Measurements from ENCODE around the gene MCRIP2. TPM values are rescaled to one million over a fixed set of nuclear protein-coding genes. Genes with fewer than 3 reads are reported as not detected.

The MCRIP2 gene
- total and polyA plus RNA-seq, 2 experiments from 2014 or later: 64.3 to 67.7 TPM

DNA sequence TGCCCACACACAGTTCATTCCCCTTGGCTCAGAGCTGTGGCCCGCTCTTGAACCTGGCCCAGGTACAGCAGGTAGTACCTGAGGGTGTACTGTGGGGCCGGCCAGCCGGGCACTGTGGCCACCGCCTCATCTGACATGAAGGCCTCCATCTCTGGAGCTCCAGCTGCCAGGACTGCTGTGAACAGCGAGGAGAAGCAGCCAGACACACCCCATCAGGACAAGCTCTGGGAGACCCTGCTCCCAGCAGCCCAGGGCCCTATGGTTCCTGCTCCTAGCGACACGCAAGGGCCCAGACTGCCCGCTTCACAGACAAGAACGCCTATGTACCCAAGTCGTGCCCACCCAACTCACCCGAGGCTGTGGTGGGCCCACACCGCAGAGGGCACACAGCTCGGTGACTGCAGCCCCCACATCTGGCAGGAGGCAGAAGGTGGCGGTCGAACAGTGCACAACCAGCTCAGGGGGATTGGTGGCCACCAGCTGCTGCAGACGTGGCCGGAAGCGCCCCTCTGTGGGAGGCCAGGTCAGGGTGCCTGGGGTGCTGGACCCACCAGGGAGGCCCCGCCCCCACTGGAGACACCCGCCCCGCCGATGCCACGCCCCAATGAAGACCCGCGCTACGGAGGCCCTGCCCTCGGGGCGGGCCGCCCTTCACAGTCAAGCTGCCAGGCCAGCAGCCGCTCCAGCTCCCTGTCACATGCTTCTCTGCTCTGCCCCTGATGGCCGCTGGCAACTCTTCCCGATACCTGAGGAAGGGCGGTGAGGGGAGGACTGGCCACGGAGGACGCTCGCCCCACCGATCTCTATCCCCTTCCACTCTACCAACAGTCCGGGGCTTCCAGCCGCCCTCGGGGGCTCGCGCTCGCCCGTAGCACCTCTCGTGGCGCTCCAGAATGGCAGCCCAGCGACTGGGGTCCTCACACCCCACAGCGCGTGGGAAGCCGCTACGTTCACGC lies 37.5 kb downstream of the MCRIP2 start:
- H2AFZ ChIP-seq: 0 out of 2 replicates have a peak overlapping the region, but pooled peaks have one; percentile 59
- peak overlapping the region; percentile 83 for H3K4me2 ChIP-seq
- no peaks in the 10 kb centered on the region for H3K9me2 ChIP-seq (ENCODE audit: insufficient read depth)
- Mint-ChIP-seq H3K9me3 (no peaks in the 10 kb centered on the region; the same call in 1 of the 3 replicates), H3K36me3 (ENCODE audit: low read depth) (peaks cover 24% of the 10 kb centered on the region), H3K4me1 (peaks cover 32% of the 10 kb centered on the region), H3K27me3 (ENCODE audit: insufficient read depth, low read depth, poor library complexity) (peaks cover 28% of the 10 kb centered on the region), H3K27ac (peak overlapping the region; percentile 59; the same call in 1 of the 2 replicates), H3K4me3 (peak overlapping the region; percentile 74)
- peak overlapping the region; percentile 65 for H3K4me3 ChIP-seq
- peak; percentile 82 for DNase-seq (ENCODE audit: low spot score)
- no peaks in the 10 kb centered on the region for H3K27me3 ChIP-seq (ENCODE audit: insufficient read depth)
- H3K36me3 ChIP-seq (ENCODE audit: insufficient read depth): no peaks in the 10 kb centered on the region; the same call in 1 of the 2 replicates
- H3K27ac ChIP-seq (ENCODE audit: low read depth): no peak overlapping the region
- peak; percentile 11 for ATAC-seq
- H4K20me1 ChIP-seq (replicated peaks; ENCODE audit: insufficient read depth): peaks cover 14% of the 10 kb centered on the region; the same call in 1 of the 2 replicates
- peaks cover 9% of the 10 kb centered on the region; the same call in 1 of the 2 replicates for H3K79me2 ChIP-seq (replicated peaks; ENCODE audit: insufficient read depth)
- peaks cover 16% of the 10 kb centered on the region; the same call in 1 of the 2 replicates for H3K4me1 ChIP-seq (ENCODE audit: insufficient read depth)
- TF ChIP-seq POLR2AphosphoS5 (IDR thresholded peaks at IDR 0.05; ENCODE audit: low read depth) (peak; percentile 69), EZH2 (IDR thresholded peaks at IDR 0.05; ENCODE audit: low read depth, unreplicated experiment) (no peak)
- H3F3A ChIP-seq (replicated peaks; ENCODE audit: low read depth): peaks cover 33% of the 10 kb centered on the region

DNA sequence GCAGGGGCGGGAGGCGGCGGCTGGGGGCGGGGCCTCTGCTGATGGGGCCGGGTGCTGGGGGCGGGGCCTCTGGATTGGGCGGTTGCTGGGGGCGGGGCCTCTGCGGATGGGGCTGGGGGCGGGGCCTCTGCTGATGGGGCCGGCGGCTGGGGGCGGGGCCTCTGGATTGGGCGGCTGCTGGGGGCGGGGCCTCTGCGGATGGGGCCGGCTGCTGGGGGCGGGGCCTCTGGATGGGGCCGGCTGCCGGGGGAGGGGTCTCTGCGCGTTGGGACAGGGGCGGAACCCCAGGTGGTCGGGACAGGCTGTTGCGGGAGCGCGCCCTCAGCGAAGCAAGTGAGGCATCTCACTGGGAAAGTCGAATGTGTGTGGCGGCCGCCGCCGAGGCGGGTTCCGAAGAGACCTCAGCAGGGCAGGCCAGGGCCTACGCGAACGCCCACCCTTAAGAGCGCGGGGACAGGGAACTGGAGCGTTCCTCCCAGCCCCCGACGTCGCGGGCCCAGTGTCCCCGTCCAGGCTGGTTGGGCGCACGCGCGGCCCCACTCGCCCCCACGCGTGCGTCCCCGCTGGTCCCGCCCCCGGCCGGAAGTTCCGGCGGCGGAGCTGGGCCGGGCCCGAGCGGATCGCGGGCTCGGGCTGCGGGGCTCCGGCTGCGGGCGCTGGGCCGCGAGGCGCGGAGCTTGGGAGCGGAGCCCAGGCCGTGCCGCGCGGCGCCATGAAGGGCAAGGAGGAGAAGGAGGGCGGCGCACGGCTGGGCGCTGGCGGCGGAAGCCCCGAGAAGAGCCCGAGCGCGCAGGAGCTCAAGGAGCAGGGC lies 38.4 kb downstream of the MCRIP2 start, which contains the start of gene STUB1:
TSS of gene STUB1 (plus strand) at position 597 of the 811 bp plus-strand sequence. CDS start at position 713, 116 bp downstream.
- H3K27me3 Mint-ChIP-seq (ENCODE audit: insufficient read depth, low read depth, poor library complexity): peaks cover 27% of the 10 kb centered on the region
- DNase-seq (ENCODE audit: low spot score) (peak; percentile 95), ATAC-seq (peak; percentile 5)
- H3K36me3 Mint-ChIP-seq (ENCODE audit: low read depth): peaks cover 24% of the 10 kb centered on the region
- no peak within 1 kb of the TSS for H3K27ac ChIP-seq (ENCODE audit: low read depth)
- H3K79me2 ChIP-seq (replicated peaks; ENCODE audit: insufficient read depth): peaks cover 9% of the 10 kb centered on the region; the same call in 1 of the 2 replicates
- H3K27ac Mint-ChIP-seq: peak within 1 kb of the TSS; percentile 59
- TF ChIP-seq CREB1 (CRISPR knock-in tag; IDR thresholded peaks at IDR 0.05; ENCODE audit: low read depth) (no peak), POLR2AphosphoS5 (IDR thresholded peaks at IDR 0.05; ENCODE audit: low read depth) (peak; percentile 77)
- H4K20me1 ChIP-seq (replicated peaks; ENCODE audit: insufficient read depth): peaks cover 14% of the 10 kb centered on the region; the same call in 1 of the 2 replicates
- peaks cover 16% of the 10 kb centered on the region; the same call in 1 of the 2 replicates for H3K4me1 ChIP-seq (ENCODE audit: insufficient read depth)
- peaks cover 28% of the 10 kb centered on the region for H3K4me1 Mint-ChIP-seq
- H3K4me3 ChIP-seq: peak within 1 kb of the TSS; percentile 71
- H3F3A ChIP-seq (replicated peaks; ENCODE audit: low read depth): peaks cover 27% of the 10 kb centered on the region
- H3K9me2 ChIP-seq (ENCODE audit: insufficient read depth): no peaks in the 10 kb centered on the region
- peak within 1 kb of the TSS; percentile 86 for H3K4me2 ChIP-seq
- peak within 1 kb of the TSS; percentile 84 for H3K4me3 Mint-ChIP-seq
- H3K27me3 ChIP-seq (ENCODE audit: insufficient read depth): no peaks in the 10 kb centered on the region
- H3K9me3 Mint-ChIP-seq: no peaks in the 10 kb centered on the region; the same call in 1 of the 3 replicates
- H2AFZ ChIP-seq: 0 out of 2 replicates have a peak within 1 kb of the TSS, but pooled peaks have one; percentile 59
- H3K36me3 ChIP-seq (ENCODE audit: insufficient read depth): no peaks in the 10 kb centered on the region; the same call in 1 of the 2 replicates

DNA sequence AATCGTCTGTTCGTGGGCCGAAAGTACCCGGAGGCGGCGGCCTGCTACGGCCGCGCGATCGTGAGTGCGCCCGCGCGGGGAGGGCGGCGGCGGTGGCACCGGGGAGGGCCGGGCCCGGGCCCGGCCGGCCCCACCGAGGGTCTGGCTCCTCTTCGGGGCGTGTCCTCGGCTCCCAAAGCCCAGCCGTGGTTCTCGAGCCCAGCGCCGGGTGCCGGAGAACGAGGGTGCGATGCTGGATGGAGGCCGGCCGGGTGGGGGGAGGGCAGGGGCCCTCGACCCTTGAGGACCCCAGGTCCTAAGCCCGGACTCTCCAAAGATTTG lies 39.0 kb downstream of the MCRIP2 start:
- no peak for ATAC-seq
- H3K4me3 Mint-ChIP-seq: peak overlapping the region; percentile 84
- H3K27ac ChIP-seq (ENCODE audit: low read depth): no peak overlapping the region
- TF ChIP-seq STAT1 (IDR thresholded peaks at IDR 0.05; ENCODE audit: unreplicated experiment) (no peak), CREB1 (CRISPR knock-in tag; IDR thresholded peaks at IDR 0.05; ENCODE audit: low read depth) (no peak), EZH2 (IDR thresholded peaks at IDR 0.05; ENCODE audit: low read depth, unreplicated experiment) (no peak)
- TF ChIP-seq, protein P1, sequence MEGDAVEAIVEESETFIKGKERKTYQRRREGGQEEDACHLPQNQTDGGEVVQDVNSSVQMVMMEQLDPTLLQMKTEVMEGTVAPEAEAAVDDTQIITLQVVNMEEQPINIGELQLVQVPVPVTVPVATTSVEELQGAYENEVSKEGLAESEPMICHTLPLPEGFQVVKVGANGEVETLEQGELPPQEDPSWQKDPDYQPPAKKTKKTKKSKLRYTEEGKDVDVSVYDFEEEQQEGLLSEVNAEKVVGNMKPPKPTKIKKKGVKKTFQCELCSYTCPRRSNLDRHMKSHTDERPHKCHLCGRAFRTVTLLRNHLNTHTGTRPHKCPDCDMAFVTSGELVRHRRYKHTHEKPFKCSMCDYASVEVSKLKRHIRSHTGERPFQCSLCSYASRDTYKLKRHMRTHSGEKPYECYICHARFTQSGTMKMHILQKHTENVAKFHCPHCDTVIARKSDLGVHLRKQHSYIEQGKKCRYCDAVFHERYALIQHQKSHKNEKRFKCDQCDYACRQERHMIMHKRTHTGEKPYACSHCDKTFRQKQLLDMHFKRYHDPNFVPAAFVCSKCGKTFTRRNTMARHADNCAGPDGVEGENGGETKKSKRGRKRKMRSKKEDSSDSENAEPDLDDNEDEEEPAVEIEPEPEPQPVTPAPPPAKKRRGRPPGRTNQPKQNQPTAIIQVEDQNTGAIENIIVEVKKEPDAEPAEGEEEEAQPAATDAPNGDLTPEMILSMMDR (conservative IDR thresholded peaks at IDR 0.05; ENCODE audit: low read depth in 2 of 2): no peak

More for the DNA sequence above, 39.0 kb downstream of the MCRIP2 start:
- H3K9me3 Mint-ChIP-seq: no peaks in the 10 kb centered on the region; the same call in 1 of the 3 replicates
- H3K27ac Mint-ChIP-seq: no peak overlapping the region; the same call in 1 of the 2 replicates
- peaks cover 9% of the 10 kb centered on the region; the same call in 1 of the 2 replicates for H3K79me2 ChIP-seq (replicated peaks; ENCODE audit: insufficient read depth)
- H3K36me3 Mint-ChIP-seq (ENCODE audit: low read depth): peaks cover 24% of the 10 kb centered on the region
- H3K4me2 ChIP-seq: peak overlapping the region; percentile 86
- H3K9me2 ChIP-seq (ENCODE audit: insufficient read depth): no peaks in the 10 kb centered on the region
- H3K27me3 Mint-ChIP-seq (ENCODE audit: insufficient read depth, low read depth, poor library complexity): peaks cover 23% of the 10 kb centered on the region
- no peak overlapping the region for H2AFZ ChIP-seq
- no peaks in the 10 kb centered on the region; the same call in 1 of the 2 replicates for H3K36me3 ChIP-seq (ENCODE audit: insufficient read depth)
- H3K4me3 ChIP-seq: peak overlapping the region; percentile 71
- no peak for DNase-seq (ENCODE audit: low spot score)
- peaks cover 14% of the 10 kb centered on the region; the same call in 1 of the 2 replicates for H4K20me1 ChIP-seq (replicated peaks; ENCODE audit: insufficient read depth)
- H3K4me1 Mint-ChIP-seq: peaks cover 26% of the 10 kb centered on the region
- H3F3A ChIP-seq (replicated peaks; ENCODE audit: low read depth): peaks cover 27% of the 10 kb centered on the region
- H3K27me3 ChIP-seq (ENCODE audit: insufficient read depth): no peaks in the 10 kb centered on the region
- H3K4me1 ChIP-seq (ENCODE audit: insufficient read depth): peaks cover 16% of the 10 kb centered on the region; the same call in 1 of the 2 replicates

Measured in GM23338 (cell line).